Measurements from ENCODE around the gene TLCD3B. TPM values are rescaled to one million over a fixed set of nuclear protein-coding genes. Genes with fewer than 3 reads are reported as not detected.

TLCD3B gene
- total RNA-seq, 1 experiment from 2014 or later, result 0.47 TPM

- Histone ChIP-seq H2AFZ (ENCODE audit: low read length) (peak overlapping the region; percentile 57; the same call in 1 of the 2 replicates), H3K4me2 (ENCODE audit: low read length) (peak overlapping the region; percentile 78), H3K4me3 (ENCODE audit: low read length) (peak overlapping the region; percentile 59), H3F3A (ENCODE audit: low read length, unreplicated experiment) (no peaks in the 10 kb centered on the region), H3K36me3 (ENCODE audit: low read depth, low read length) (no peaks in the 10 kb centered on the region), H3K9me2 (replicated peaks; ENCODE audit: low read length) (no peaks in the 10 kb centered on the region), H3K27ac (ENCODE audit: low read length) (no peak overlapping the region), H3K27me3 (ENCODE audit: low read length) (no peaks in the 10 kb centered on the region), H3K9ac (ENCODE audit: low read length) (no peak overlapping the region), H3K79me2 (ENCODE audit: low read length) (no peaks in the 10 kb centered on the region), H3K9me3 (ENCODE audit: low read length) (no peaks in the 10 kb centered on the region), H4K20me1 (ENCODE audit: low read length) (no peaks in the 10 kb centered on the region), H3K4me1 (ENCODE audit: insufficient read depth, low read length) (no peaks in the 10 kb centered on the region)
- TF ChIP-seq EZH2 (IDR thresholded peaks at IDR 0.05; ENCODE audit: low read length, unreplicated experiment) (no peak), EZH2phosphoT487 (IDR thresholded peaks at IDR 0.05; ENCODE audit: borderline replicate concordance, low read length) (no peak), CTCF (conservative IDR thresholded peaks at IDR 0.05; ENCODE audit: low read depth, low read length) (no peak)
- no peak for DNase-seq
- POLR2A ChIA-PET (ENCODE audit: unreplicated experiment), result no interaction called here
- no peak for ATAC-seq
- intact Hi-C loops (cut with micrococcal nuclease), result no loop called here
- CTCF ChIA-PET, result no interaction called here
- BruUV-seq (replicated peaks), result no TSS peak
Measured at GRCh38 chr16:30009990-30010843, 20.9 kb downstream of the TLCD3B start.

GRCh38 chr16:30009085-30009862 lies 21.8 kb downstream of the TLCD3B start:
- Histone ChIP-seq H3K4me2 (ENCODE audit: low read length) (no peak overlapping the region), H4K20me1 (ENCODE audit: low read length) (no peaks in the 10 kb centered on the region), H3K9me2 (replicated peaks; ENCODE audit: low read length) (no peaks in the 10 kb centered on the region), H3K36me3 (ENCODE audit: low read depth, low read length) (no peaks in the 10 kb centered on the region), H3F3A (ENCODE audit: low read length, unreplicated experiment) (no peaks in the 10 kb centered on the region), H3K27ac (ENCODE audit: low read length) (no peak overlapping the region), H2AFZ (ENCODE audit: low read length) (no peak overlapping the region), H3K9ac (ENCODE audit: low read length) (no peak overlapping the region), H3K9me3 (ENCODE audit: low read length) (no peaks in the 10 kb centered on the region), H3K27me3 (ENCODE audit: low read length) (no peaks in the 10 kb centered on the region), H3K4me3 (ENCODE audit: low read length) (no peak overlapping the region), H3K79me2 (ENCODE audit: low read length) (no peaks in the 10 kb centered on the region), H3K4me1 (ENCODE audit: insufficient read depth, low read length) (no peaks in the 10 kb centered on the region)
- DNase-seq (no peak), ATAC-seq (no peak)
- CTCF ChIA-PET, result no interaction called here
- BruUV-seq (replicated peaks), result no TSS peak
- intact Hi-C loops (cut with micrococcal nuclease), result no loop called here
- TF ChIP-seq EZH2 (IDR thresholded peaks at IDR 0.05; ENCODE audit: low read length, unreplicated experiment), result no peak
- TF ChIP-seq EZH2phosphoT487 (IDR thresholded peaks at IDR 0.05; ENCODE audit: borderline replicate concordance, low read length), result no peak
- TF ChIP-seq CTCF (conservative IDR thresholded peaks at IDR 0.05; ENCODE audit: low read depth, low read length), result no peak
- POLR2A ChIA-PET (ENCODE audit: unreplicated experiment), result interaction anchor here (0.6 kb wide), 1 partner anchor 526 kb away, joined by 4 read pairs; no protein-coding TSS in a partner anchor

Measured in PC-3 (cell line).